Activated naive CD4-positive, alpha-beta T cell treated with Interleukin-2 at 50 U/mL for 16 hours (primary cell): ENCODE measurements around the gene SPEF2.

Experiments used
- DNase-seq: peaks from one replicate; pipeline ENCODE4 v3.0.0-alpha.2; 2020

SPEF2 gene

GRCh38 chr5:35785601-35786085 lies 168.0 kb downstream of the SPEF2 start:
- DNase-seq, result peak; percentile 46

- no peak for DNase-seq
These were observed 171.1 kb downstream of the SPEF2 start for GRCh38 chr5:35788724-35789123.

- no peak for DNase-seq
These were observed 172.2 kb downstream of the SPEF2 start for GRCh38 chr5:35789732-35790456.

GRCh38 chr5:35790457-35790822 lies 172.8 kb downstream of the SPEF2 start:
- DNase-seq, result no peak

GRCh38 chr5:35794328-35794619 lies 176.6 kb downstream of the SPEF2 start:
- DNase-seq, result no peak

- DNase-seq, result no peak
These were observed 177.2 kb downstream of the SPEF2 start for GRCh38 chr5:35794684-35795375.

GRCh38 chr5:35799181-35799580 lies 181.5 kb downstream of the SPEF2 start:
- no peak for DNase-seq

GRCh38 chr5:35799753-35800152 lies 182.1 kb downstream of the SPEF2 start:
- no peak for DNase-seq

- DNase-seq, result no peak
These were observed 185.6 kb downstream of the SPEF2 start for GRCh38 chr5:35803191-35803651.

GRCh38 chr5:35804201-35804653 lies 186.6 kb downstream of the SPEF2 start:
- DNase-seq, result no peak

- no peak for DNase-seq
These were observed 187.2 kb downstream of the SPEF2 start for GRCh38 chr5:35804841-35805240.

- DNase-seq, result no peak
These were observed 192.9 kb downstream of the SPEF2 start for GRCh38 chr5:35810601-35811000.

- peak; percentile 39 for DNase-seq
These were observed 193.6 kb downstream of the SPEF2 start for GRCh38 chr5:35811108-35811741.

GRCh38 chr5:35813521-35813920 lies 195.9 kb downstream of the SPEF2 start:
- DNase-seq, result no peak

- DNase-seq, result no peak
These were observed 197.7 kb downstream of the SPEF2 start for GRCh38 chr5:35815089-35815936.

GRCh38 chr5:35816881-35817521 lies 199.3 kb downstream of the SPEF2 start:
- no peak for DNase-seq

GRCh38 chr5:35819026-35819425 lies 201.4 kb downstream of the SPEF2 start:
- DNase-seq, result no peak

GRCh38 chr5:35819668-35820067 lies 202.0 kb downstream of the SPEF2 start:
- no peak for DNase-seq

- DNase-seq, result no peak
These were observed 203.1 kb downstream of the SPEF2 start for GRCh38 chr5:35820735-35821134.

- DNase-seq, result peak; percentile 55
These were observed 203.8 kb downstream of the SPEF2 start for GRCh38 chr5:35821513-35821912.

GRCh38 chr5:35822511-35822910 lies 204.8 kb downstream of the SPEF2 start:
- DNase-seq, result no peak

GRCh38 chr5:35823347-35824098 lies 205.9 kb downstream of the SPEF2 start:
- DNase-seq, result no peak
